Trophoblast cell (in vitro differentiated cells and primary cell): ENCODE measurements around the gene CLNK.

ENCODE experiments used
- DNase-seq, 2 donors: peaks; one replicate each; pipeline ENCODE4 v3.0.0-alpha.2; 2016
- H2AFZ ChIP-seq: 2 replicates; pipeline ENCODE4 v1.6.1; 2013; ENCODE audit warnings: low read length, moderate library complexity, mild to moderate bottlenecking; ENCODE audit not compliant: insufficient read depth, poor library complexity
- H2AK5ac ChIP-seq: 2 replicates; pipeline ENCODE4 v1.6.1; 2013; ENCODE audit warnings: mild to moderate bottlenecking, low read length
- H2BK120ac ChIP-seq: 2 replicates; pipeline ENCODE4 v1.6.1; 2013; ENCODE audit warnings: low read length, mild to moderate bottlenecking, moderate library complexity; ENCODE audit not compliant: insufficient read depth, poor library complexity
- H2BK12ac ChIP-seq: 2 replicates; pipeline ENCODE4 v1.6.1; 2013; ENCODE audit warnings: mild to moderate bottlenecking, low read length, moderate library complexity
- H2BK5ac ChIP-seq: 2 replicates; pipeline ENCODE4 v1.6.1; 2013; ENCODE audit warnings: low read length, low read depth, moderate library complexity, mild to moderate bottlenecking; ENCODE audit not compliant: poor library complexity
- H3K14ac ChIP-seq: 2 replicates; pipeline ENCODE4 v1.6.1; 2013; ENCODE audit warnings: mild to moderate bottlenecking, low read length
- H3K18ac ChIP-seq: 2 replicates; pipeline ENCODE4 v1.6.1; 2013; ENCODE audit warnings: mild to moderate bottlenecking, low read length
- H3K23ac ChIP-seq: 2 replicates; pipeline ENCODE4 v1.6.1; 2013; ENCODE audit warnings: low read length
- H3K27ac ChIP-seq: 2 replicates; pipeline ENCODE4 v1.5.1; 2013; ENCODE audit warnings: low read depth, mild to moderate bottlenecking, inconsistent platforms, low read length, moderate library complexity
- H3K27me3 ChIP-seq: 2 replicates; pipeline ENCODE4 v1.6.1; 2013; ENCODE audit warnings: inconsistent platforms, mild to moderate bottlenecking, low read length, moderate library complexity; ENCODE audit not compliant: insufficient read depth
- H3K36me3 ChIP-seq, 2 experiments: 1 replicate in 1 of 2; 2 replicates in 1 of 2; pipeline ENCODE4 v1.6.1; 2013; ENCODE audit warnings: low read length in 2 of 2, mild to moderate bottlenecking in 2 of 2, moderate library complexity in 1 of 2; ENCODE audit not compliant: insufficient read depth in 2 of 2, control insufficient read depth in 1 of 2
- H3K4ac ChIP-seq: 2 replicates; pipeline ENCODE4 v1.6.1; 2013; ENCODE audit warnings: low read depth, mild to moderate bottlenecking, low read length, moderate library complexity
- H3K4me1 ChIP-seq, 2 experiments: 1 replicate in 1 of 2; 2 replicates in 1 of 2; pipeline ENCODE4 v1.6.1; 2013; ENCODE audit warnings: low read length in 2 of 2, mild to moderate bottlenecking in 2 of 2, moderate library complexity in 1 of 2; ENCODE audit not compliant: insufficient read depth in 2 of 2, control insufficient read depth in 1 of 2
- H3K4me2 ChIP-seq: 2 replicates; pipeline ENCODE4 v1.6.1; 2013; ENCODE audit warnings: inconsistent platforms, mild to moderate bottlenecking, low read length, moderate library complexity
- H3K4me3 ChIP-seq: 2 replicates; pipeline ENCODE4 v1.5.1; 2013; ENCODE audit warnings: mild to moderate bottlenecking, low read depth, low read length, inconsistent platforms
- H3K79me1 ChIP-seq: one replicate; pipeline ENCODE4 v1.6.1; 2013; ENCODE audit warnings: low read length
- H3K79me2 ChIP-seq: 2 replicates; pipeline ENCODE4 v1.6.1; 2013; ENCODE audit warnings: low read length, mild to moderate bottlenecking; ENCODE audit not compliant: control insufficient read depth, insufficient read depth, poor library complexity
- H3K9ac ChIP-seq: 2 replicates; pipeline ENCODE4 v1.6.1; 2013; ENCODE audit warnings: mild to moderate bottlenecking, low read length
- H3K9me3 ChIP-seq: 2 replicates; pipeline ENCODE4 v1.6.1; 2013; ENCODE audit warnings: low read depth, mild to moderate bottlenecking, control low read depth, inconsistent platforms, low read length; ENCODE audit not compliant: insufficient read depth
- H4K12ac ChIP-seq: 2 replicates; pipeline ENCODE4 v1.6.1; 2013; ENCODE audit warnings: low read depth, mild to moderate bottlenecking, low read length, moderate library complexity
- H4K8ac ChIP-seq: 2 replicates; pipeline ENCODE4 v1.6.1; 2013; ENCODE audit warnings: low read depth, mild to moderate bottlenecking, low read length, moderate library complexity
- H4K91ac ChIP-seq: one replicate; pipeline ENCODE4 v1.6.1; 2013; ENCODE audit warnings: low read depth, mild to moderate bottlenecking, low read length, moderate library complexity
- WGBS: extraction: QIAGEN DNeasy Blood & Tissue Kit; methylation state at CpG from one replicate; pipeline ENCODE4 v1.1.7; 2013; ENCODE audit warnings: missing lambda C conversion rate; ENCODE audit not compliant: insufficient read length, insufficient coverage; ENCODE audit errors: extremely low coverage; 5-methylcytosine and 5-hydroxymethylcytosine counted together

CLNK gene

DNA sequence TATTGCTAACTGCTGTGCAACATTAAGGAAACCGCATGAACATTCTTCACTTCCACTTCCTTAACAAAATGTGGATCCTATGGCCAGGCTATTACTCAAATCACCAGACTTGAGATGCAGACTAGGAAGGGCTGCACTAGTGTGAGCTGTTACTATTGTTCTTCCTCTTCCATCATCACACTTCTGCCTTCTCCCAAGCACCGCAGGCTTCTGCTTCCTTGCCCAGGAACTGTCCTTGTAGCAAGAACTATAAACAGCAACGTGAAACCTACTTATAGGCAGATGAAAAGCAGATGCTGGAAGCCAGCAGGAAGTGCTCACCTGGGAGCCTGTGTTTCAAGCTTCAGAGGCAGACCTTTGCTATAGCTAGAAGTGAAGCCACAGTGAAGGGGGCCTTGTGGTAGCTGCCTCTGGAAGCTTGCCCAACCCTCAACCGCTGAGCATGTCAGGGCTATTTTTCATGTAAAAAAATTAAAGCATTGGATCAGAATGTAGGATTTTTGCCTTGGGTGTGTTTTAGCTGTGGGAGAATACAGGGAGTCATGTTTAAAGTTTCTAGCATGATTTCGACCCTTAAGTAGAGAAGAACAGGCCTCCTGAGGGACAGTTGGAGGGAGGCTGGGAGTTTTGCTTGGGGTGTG is 43.9 kb downstream of the CLNK start:
- Histone ChIP-seq H3K23ac (no peak overlapping the region), H4K91ac (peak overlapping the region; percentile 42), H3K9me3 (no peaks in the 10 kb centered on the region), H3K27ac (no peak overlapping the region), H2BK12ac (no peak overlapping the region), H3K27me3 (no peaks in the 10 kb centered on the region), H3K79me2 (no peaks in the 10 kb centered on the region), H4K12ac (no peak overlapping the region), H4K8ac (no peak overlapping the region), H2AK5ac (no peak overlapping the region), H3K9ac (no peak overlapping the region), H2BK120ac (no peak overlapping the region), H3K14ac (no peak overlapping the region), H2AFZ (no peak overlapping the region), H2BK5ac (no peak overlapping the region), H3K4me3 (no peak overlapping the region), H3K79me1 (no peaks in the 10 kb centered on the region), H3K4me2 (no peak overlapping the region), H3K36me3 (no peaks in the 10 kb centered on the region), H3K4ac (no peak overlapping the region), H3K4me1 (peaks cover 3 to 5% of the 10 kb centered on the region in 2 experiments), H3K18ac (no peak overlapping the region)
- DNase-seq = no peak
- WGBS = no CpG with 5 or more reads among the region's 5 CpGs

DNA sequence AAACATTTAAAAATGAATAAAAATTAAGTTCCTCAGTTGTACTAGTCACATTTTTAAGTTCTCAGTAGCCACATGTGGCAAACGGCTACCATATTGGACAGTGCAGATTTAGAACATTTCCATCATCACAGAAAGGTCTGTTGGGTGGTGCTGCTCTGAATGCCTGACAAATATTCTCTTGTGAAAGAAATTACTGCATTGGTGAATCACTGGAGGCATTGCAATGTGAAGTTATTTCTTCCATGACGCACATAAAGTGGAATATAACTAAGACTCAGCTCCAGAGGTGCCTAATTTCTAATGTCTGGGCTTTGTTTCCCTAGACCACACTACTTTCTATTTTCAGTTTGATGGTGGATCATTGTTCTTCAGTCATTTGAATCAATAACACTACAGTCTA is 44.9 kb downstream of the CLNK start:
- Histone ChIP-seq H3K18ac (no peak overlapping the region), H2AFZ (no peak overlapping the region), H3K36me3 (no peaks in the 10 kb centered on the region), H4K8ac (no peak overlapping the region), H4K12ac (no peak overlapping the region), H3K79me2 (no peaks in the 10 kb centered on the region), H3K4me1 (peaks cover 3 to 5% of the 10 kb centered on the region in 2 experiments), H3K4me2 (no peak overlapping the region), H3K14ac (no peak overlapping the region), H3K23ac (no peak overlapping the region), H2AK5ac (no peak overlapping the region), H2BK120ac (no peak overlapping the region), H3K9me3 (no peaks in the 10 kb centered on the region), H3K9ac (no peak overlapping the region), H3K4ac (no peak overlapping the region), H3K79me1 (no peaks in the 10 kb centered on the region), H2BK5ac (no peak overlapping the region), H4K91ac (no peak overlapping the region), H3K4me3 (no peak overlapping the region), H3K27me3 (no peaks in the 10 kb centered on the region), H3K27ac (no peak overlapping the region), H2BK12ac (no peak overlapping the region)
- WGBS = no CpG with 5 or more reads among the region's 2 CpGs
- peak; percentile 32 to 73 for DNase-seq

DNA sequence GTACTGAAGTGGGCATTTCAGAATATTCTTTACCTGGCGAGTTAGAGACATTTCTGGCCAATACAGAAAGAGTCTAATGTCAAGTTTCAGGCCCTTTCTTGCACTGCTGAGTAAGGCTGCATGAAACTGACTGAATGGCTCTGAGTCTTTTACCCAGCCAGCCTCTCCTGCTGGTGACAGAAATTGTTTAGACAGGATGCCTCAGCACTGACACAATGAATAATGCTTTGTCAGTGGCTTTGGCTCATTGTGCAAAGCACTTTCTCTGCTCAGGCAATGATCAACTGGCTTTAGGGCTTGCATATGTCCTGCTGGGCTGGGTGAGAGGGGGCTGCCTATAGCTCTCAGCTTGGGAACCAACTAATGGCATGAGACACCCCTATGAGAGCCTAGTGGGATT is 45.5 kb downstream of the CLNK start:
- Histone ChIP-seq H2AK5ac (no peak overlapping the region), H3K4me2 (no peak overlapping the region), H4K91ac (no peak overlapping the region), H2AFZ (no peak overlapping the region), H4K8ac (no peak overlapping the region), H2BK12ac (no peak overlapping the region), H3K27ac (no peak overlapping the region), H4K12ac (no peak overlapping the region), H3K27me3 (no peaks in the 10 kb centered on the region), H3K79me1 (no peaks in the 10 kb centered on the region), H3K18ac (no peak overlapping the region), H3K79me2 (no peaks in the 10 kb centered on the region), H3K9ac (no peak overlapping the region), H3K23ac (no peak overlapping the region), H3K36me3 (no peaks in the 10 kb centered on the region), H3K14ac (no peak overlapping the region), H2BK120ac (no peak overlapping the region), H3K4me3 (no peak overlapping the region), H3K4me1 (peaks cover 3 to 5% of the 10 kb centered on the region in 2 experiments), H3K4ac (no peak overlapping the region), H2BK5ac (no peak overlapping the region), H3K9me3 (no peaks in the 10 kb centered on the region)
- DNase-seq = peak in 1 of 2 donors; percentile 40
- no CpG with 5 or more reads among the region's 1 CpG for WGBS

DNA sequence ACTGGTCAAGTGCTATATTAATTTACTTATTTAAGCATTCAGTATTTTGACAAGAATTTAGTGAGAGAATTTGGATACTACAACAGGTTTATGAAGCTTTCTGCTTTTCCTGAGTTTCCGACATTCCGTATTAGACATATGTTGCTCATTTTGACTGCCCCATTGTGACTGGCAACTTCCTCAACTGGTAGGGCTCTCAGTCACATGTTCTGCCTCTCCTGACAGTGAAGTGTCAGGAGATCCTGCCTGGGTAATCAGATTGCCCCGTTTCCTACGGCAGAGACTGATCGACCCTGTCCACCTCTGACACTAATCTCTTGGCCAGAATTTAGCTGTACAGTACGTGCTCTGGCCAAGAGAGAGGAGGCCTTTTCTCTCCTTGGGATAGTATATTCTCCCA is 49.5 kb downstream of the CLNK start:
- no peak overlapping the region for H2AK5ac ChIP-seq
- no peak overlapping the region for H3K4ac ChIP-seq
- H2AFZ ChIP-seq = no peak overlapping the region
- no peaks in the 10 kb centered on the region for H3K79me2 ChIP-seq
- H3K4me1 ChIP-seq = peaks cover 0 to 5% of the 10 kb centered on the region in 2 experiments
- no peak overlapping the region for H3K9ac ChIP-seq
- H3K4me2 ChIP-seq = no peak overlapping the region
- no peak overlapping the region for H2BK5ac ChIP-seq
- H3K27ac ChIP-seq = no peak overlapping the region
- no peaks in the 10 kb centered on the region for H3K79me1 ChIP-seq
- no peak overlapping the region for H4K12ac ChIP-seq
- no peak overlapping the region for H2BK12ac ChIP-seq
- H3K36me3 ChIP-seq = no peaks in the 10 kb centered on the region
- H3K9me3 ChIP-seq = no peaks in the 10 kb centered on the region
- H4K8ac ChIP-seq = no peak overlapping the region
- no peaks in the 10 kb centered on the region for H3K27me3 ChIP-seq
- H4K91ac ChIP-seq = no peak overlapping the region
- whole genome bisulfite sequencing = no CpG with 5 or more reads among the region's 6 CpGs
- no peak for DNase-seq
- no peak overlapping the region for H2BK120ac ChIP-seq
- H3K14ac ChIP-seq = no peak overlapping the region
- H3K23ac ChIP-seq = no peak overlapping the region
- no peak overlapping the region for H3K4me3 ChIP-seq
- H3K18ac ChIP-seq = no peak overlapping the region
